Ovary (tissue), 9 donors: ENCODE data around the gene DEAF1. TPM values are rescaled to one million over a fixed set of nuclear protein-coding genes. Genes with fewer than 3 reads are reported as not detected.
A peak's percentile ranks its signal among the peaks of the same experiment; 100 is the strongest.

Experiments used
- DNase-seq, 5 donors: peaks; one replicate each; pipeline ENCODE4 v3.0.0-alpha.2; 2019 to 2020
- H3K27ac ChIP-seq, 2 donors: fragments of 200-600 bp; one replicate each; pipeline versions ENCODE4 v1.5.1 to v1.8.0; 2019 to 2022
- H3K27me3 ChIP-seq: fragments of 200-600 bp; one replicate; pipeline ENCODE4 v1.8.0; 2022
- H3K36me3 ChIP-seq: fragments of 200-600 bp; sonication (generic); one replicate; pipeline ENCODE4 v1.5.1; 2019
- H3K4me1 ChIP-seq: one replicate; pipeline ENCODE4 v1.8.1; 2013; ENCODE audit warnings: mild to moderate bottlenecking, moderate library complexity; ENCODE audit not compliant: insufficient read depth
- H3K4me3 ChIP-seq: fragments of 200-600 bp; sonication (generic); one replicate; pipeline ENCODE4 v1.5.1; 2017
- H3K9me3 ChIP-seq, 2 donors: fragments of 200-600 bp in 1 of 2; sonication (generic) in 1 of 2; one replicate each; pipeline versions ENCODE4 v1.5.1 to v1.8.1; 2013 to 2019; ENCODE audit warnings: mild to moderate bottlenecking in 1 of 2, moderate library complexity in 1 of 2
- EP300 ChIP-seq: sonication (generic); formaldehyde crosslinking; IDR thresholded peaks from one replicate; pipeline ENCODE4 v1.6.1; 2017; ENCODE audit warnings: antibody characterized with exemption
- POLR2A ChIP-seq: fragments of 450-650 bp; IDR thresholded peaks from one replicate; pipeline ENCODE4 v1.6.1; 2017; ENCODE audit warnings: antibody characterized with exemption, mild to moderate bottlenecking, moderate library complexity
- WGBS, 3 donors: extraction: QIAGEN DNeasy Blood & Tissue Kit in 1 of 3; methylation state at CpG; one replicate each; pipeline versions ENCODE4 v1.1.5 to v1.1.7; 2013 to 2017; 5-methylcytosine and 5-hydroxymethylcytosine counted together
- intact Hi-C, 4 donors: fragments of 100-400 bp; cut with DNase I; formaldehyde crosslinking; loops; one replicate each; pipeline versions ENCODE4 v1.11.0 to v1.15.1; 2022 to 2023
- polyA plus RNA-seq, 2 donors: library from polyadenylated mRNA; stranded (reverse); fragments of 200-250 nt in 1 of 2; fragments of 350-450 nt in 1 of 2; fragmentation: Illumina TruSeq in 1 of 2; extraction: RNeasy Lipid Tissue Mini Kit (QIAGEN cat#74804) in 1 of 2; gene quantifications; one replicate each; pipeline ENCODE4 v1.2.3, GENCODE V29; 2013 to 2014
- total RNA-seq, 7 donors: library from RNA; depleted of rRNA in 2 of 7; stranded (reverse); fragments of >200 nt in 2 of 7; fragmentation: NEBNext Ultra II Directional in 3 of 7; extraction: Animal tissue kit (Norgen Biotek cat#: 25700) in 3 of 7; gene quantifications; one replicate each; pipeline versions ENCODE4 v1.1.0 to v1.2.4, GENCODE V29; 2016 to 2023
- TF ChIP-seq, protein P1 (sequence below), 3 donors: fragments of 450-650 bp in 2 of 3; fragments of 200-600 bp in 1 of 3; IDR thresholded peaks; one replicate each; pipeline versions ENCODE4 v1.5.1 to v1.8.0; 2016 to 2022; ENCODE audit warnings: antibody characterized with exemption in 3 of 3, mild to moderate bottlenecking in 1 of 3
- donor health status: DM: no; HTN: no; CAD: no; lungs with moderate emphysema.
- donor health status: DM: no; HTN: no; CAD: no.
- donor health status: Bipolar disorder and iron deficiency.
- donor health status: DM: yes; HTN: yes; CAD: no.
- donor health status: DM: no; HTN: no; CAD: no.
- donor health status: DM: yes; HTN: yes; CAD: no.

DEAF1 gene
- total and polyA plus RNA-seq, 9 donors, result 10.2 to 43.4 (median 28.6) TPM

DNA sequence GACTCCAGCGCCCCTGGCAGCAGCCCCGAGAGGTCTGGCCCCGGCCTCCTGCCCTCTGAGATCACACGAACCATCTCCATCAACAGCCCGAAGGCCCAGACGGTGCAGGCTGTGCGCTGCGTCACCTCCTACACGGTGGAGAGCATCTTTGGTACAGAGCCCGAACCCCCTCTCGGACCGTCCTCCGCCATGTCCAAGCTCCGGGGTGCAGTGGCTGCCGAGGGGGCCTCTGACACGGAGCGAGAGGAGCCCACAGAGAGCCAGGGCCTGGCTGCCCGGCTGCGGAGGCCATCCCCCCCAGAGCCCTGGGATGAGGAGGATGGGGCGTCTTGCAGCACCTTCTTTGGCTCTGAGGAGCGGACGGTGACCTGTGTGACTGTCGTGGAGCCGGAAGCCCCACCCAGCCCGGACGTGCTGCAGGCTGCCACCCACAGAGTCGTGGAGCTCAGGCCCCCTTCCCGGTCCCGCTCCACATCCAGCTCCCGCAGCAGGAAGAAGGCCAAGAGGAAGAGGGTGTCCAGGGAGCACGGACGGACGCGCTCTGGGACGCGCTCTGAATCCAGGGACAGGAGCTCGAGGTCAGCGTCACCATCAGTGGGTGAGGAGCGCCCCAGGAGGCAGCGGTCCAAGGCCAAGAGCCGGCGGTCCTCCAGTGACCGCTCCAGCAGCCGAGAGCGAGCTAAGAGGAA, 86.9 kb downstream of the DEAF1 start:
- H3K4me1 ChIP-seq, result no peaks in the 10 kb centered on the region
- no peak overlapping the region for H3K27ac ChIP-seq
- WGBS, 3 donors, result 75 to 82% (median 80%) methylated on average over 44 to 45 of the region's 45 CpGs
- TF ChIP-seq EP300, result no peak
- TF ChIP-seq, protein P1, sequence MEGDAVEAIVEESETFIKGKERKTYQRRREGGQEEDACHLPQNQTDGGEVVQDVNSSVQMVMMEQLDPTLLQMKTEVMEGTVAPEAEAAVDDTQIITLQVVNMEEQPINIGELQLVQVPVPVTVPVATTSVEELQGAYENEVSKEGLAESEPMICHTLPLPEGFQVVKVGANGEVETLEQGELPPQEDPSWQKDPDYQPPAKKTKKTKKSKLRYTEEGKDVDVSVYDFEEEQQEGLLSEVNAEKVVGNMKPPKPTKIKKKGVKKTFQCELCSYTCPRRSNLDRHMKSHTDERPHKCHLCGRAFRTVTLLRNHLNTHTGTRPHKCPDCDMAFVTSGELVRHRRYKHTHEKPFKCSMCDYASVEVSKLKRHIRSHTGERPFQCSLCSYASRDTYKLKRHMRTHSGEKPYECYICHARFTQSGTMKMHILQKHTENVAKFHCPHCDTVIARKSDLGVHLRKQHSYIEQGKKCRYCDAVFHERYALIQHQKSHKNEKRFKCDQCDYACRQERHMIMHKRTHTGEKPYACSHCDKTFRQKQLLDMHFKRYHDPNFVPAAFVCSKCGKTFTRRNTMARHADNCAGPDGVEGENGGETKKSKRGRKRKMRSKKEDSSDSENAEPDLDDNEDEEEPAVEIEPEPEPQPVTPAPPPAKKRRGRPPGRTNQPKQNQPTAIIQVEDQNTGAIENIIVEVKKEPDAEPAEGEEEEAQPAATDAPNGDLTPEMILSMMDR (IDR thresholded peaks at IDR 0.05), result no peak
- TF ChIP-seq POLR2A, result no peak
- no peaks in the 10 kb centered on the region for H3K9me3 ChIP-seq
- no peaks in the 10 kb centered on the region for H3K27me3 ChIP-seq
- DNase-seq, result peak in 2 of 5 donors; percentile 26 to 30
- no peak overlapping the region for H3K4me3 ChIP-seq
- intact Hi-C loops, result no loop called here
- H3K36me3 ChIP-seq, result no peaks in the 10 kb centered on the region

DNA sequence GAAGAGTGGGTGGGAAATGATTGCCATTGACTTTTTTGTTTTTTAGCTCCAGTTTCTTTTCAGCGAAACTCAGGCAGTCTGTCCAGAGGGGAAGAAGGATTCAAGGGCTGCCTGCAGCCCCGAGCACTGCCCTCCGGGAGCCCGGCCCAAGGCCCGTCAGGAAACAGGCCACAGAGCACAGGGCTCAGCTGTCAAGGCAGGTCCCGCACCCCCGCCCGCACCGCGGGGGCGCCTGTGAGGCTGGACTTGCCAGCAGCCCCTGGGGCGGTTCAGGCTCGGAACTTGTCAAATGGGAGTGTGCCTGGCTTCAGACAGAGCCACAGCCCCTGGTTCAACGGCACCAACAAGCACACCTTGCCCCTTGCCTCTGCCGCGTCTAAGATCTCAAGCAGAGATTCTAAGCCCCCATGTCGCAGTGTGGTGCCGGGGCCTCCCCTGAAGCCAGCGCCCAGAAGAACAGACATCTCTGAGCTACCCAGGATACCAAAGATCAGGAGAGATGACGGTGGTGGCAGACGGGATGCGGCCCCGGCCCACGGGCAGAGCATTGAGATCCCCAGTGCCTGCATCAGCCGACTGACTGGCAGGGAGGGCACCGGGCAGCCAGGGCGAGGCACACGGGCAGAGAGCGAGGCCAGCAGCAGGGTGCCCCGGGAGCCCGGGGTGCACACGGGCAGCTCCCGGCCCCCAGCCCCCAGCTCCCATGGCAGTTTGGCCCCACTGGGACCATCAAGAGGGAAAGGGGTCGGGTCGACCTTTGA, 87.8 kb downstream of the DEAF1 start:
- Histone ChIP-seq H3K4me1 (no peaks in the 10 kb centered on the region), H3K4me3 (no peak overlapping the region), H3K36me3 (no peaks in the 10 kb centered on the region), H3K9me3 (no peaks in the 10 kb centered on the region), H3K27me3 (no peaks in the 10 kb centered on the region), H3K27ac (peak overlapping the region in 1 of 2 donors; percentile 53)
- peak in 2 of 5 donors; percentile 39 to 48 for DNase-seq
- 77 to 84% (median 77%) methylated on average over 33 to 35 of the region's 35 CpGs for WGBS, 3 donors
- TF ChIP-seq, protein P1 (IDR thresholded peaks at IDR 0.05), result no peak
- TF ChIP-seq EP300 (no peak), POLR2A (no peak)
- intact Hi-C loops, result no loop called here

DNA sequence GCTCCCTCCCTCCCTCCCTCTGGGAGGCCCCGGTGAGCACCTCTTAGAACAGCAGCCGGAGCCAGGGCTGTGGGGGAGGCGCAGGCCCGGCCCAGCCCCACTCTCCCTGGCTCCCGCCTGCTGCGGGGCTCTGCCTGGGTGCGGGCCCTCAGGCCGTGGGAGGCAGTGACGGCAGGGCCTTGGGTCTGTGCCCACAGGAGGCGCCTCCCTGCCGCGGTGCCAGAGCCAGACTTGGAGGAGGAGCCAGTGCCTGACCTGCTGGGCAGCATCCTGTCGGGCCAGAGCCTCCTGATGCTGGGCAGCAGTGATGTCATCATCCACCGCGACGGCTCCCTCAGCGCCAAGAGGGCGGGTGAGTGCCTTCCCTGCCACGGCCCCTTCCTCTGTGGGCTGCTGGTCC, 88.8 kb downstream of the DEAF1 start:
- TF ChIP-seq EP300 (no peak), POLR2A (no peak)
- TF ChIP-seq, protein P1 (IDR thresholded peaks at IDR 0.05), result no peak
- Histone ChIP-seq H3K9me3 (no peaks in the 10 kb centered on the region), H3K4me1 (no peaks in the 10 kb centered on the region), H3K4me3 (no peak overlapping the region), H3K27ac (peak overlapping the region; percentile 53 to 64), H3K36me3 (no peaks in the 10 kb centered on the region), H3K27me3 (no peaks in the 10 kb centered on the region)
- intact Hi-C loops, result no loop called here
- WGBS, 3 donors, result 21 to 31% (median 26%) methylated on average over 10 to 19 of the region's 19 CpGs
- DNase-seq, result peak; percentile 80 to 93 (median 86)

DNA sequence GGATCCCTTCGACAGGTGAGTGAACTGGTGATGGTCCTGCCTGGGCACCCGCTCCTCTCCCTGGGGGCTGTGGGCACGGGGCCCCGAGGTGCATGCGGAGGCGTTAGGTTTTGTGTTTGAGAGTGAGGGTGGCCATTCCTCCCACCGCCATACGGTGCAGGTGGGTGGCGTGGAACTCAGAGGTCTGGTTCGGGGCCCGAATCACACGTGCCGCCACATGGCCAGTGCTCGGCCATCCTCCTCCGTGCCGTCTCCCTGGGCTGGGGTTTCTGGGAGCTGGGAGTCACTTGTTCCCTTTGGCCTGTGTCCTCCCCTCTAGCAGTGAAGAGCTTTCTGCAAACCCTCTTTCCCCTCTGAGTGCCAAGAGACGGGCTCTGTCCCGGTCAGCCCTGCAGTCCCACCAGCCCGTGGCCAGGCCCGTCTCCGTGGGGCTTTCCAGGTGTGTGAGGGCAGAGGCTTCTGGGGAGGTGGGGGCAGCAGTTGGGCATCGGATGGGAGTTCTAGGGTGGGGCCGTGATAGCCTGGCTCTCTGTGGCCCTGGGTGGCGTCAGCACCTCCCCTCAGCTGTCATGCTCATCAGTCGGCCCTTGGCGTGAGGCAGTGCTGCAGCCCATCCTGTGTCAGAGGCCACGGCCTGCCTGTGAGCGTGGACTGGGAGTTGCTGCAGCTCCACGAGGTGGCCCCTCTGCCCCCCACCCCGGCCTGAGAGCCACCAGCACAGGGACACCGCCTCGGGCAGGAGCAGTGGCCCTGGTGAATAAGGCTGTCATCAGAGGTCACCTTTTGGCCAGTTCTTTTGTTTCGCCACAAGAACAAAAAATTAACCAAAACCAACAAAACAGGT, 89.5 kb downstream of the DEAF1 start:
- H3K36me3 ChIP-seq, result no peaks in the 10 kb centered on the region
- no peaks in the 10 kb centered on the region for H3K9me3 ChIP-seq
- TF ChIP-seq, protein P1 (IDR thresholded peaks at IDR 0.05), result no peak
- TF ChIP-seq POLR2A, result no peak
- TF ChIP-seq EP300, result no peak
- no peak overlapping the region for H3K4me3 ChIP-seq
- WGBS, 3 donors, result 87 to 91% (median 88%) methylated on average over 33 of the region's 33 CpGs
- peak overlapping the region; percentile 53 to 64 for H3K27ac ChIP-seq
- intact Hi-C loops, result no loop called here
- DNase-seq, result peak in 2 of 5 donors; percentile 42 to 51
- H3K27me3 ChIP-seq, result no peaks in the 10 kb centered on the region
- H3K4me1 ChIP-seq, result no peaks in the 10 kb centered on the region
